ENCODE measurements around the gene FKBP7. TPM values are rescaled to one million over a fixed set of nuclear protein-coding genes. Genes with fewer than 3 reads are reported as not detected.

FKBP7 gene
- 4.5 and 4.8 TPM in 2 replicates for total RNA-seq (2021)
- long read RNA-seq, partial matches to known transcripts: 0 of 14 reads
- long read RNA-seq, other reads (novel, unspliced or antisense): 4 of 14 reads

- Mint-ChIP-seq H3K4me3 (peak within 1 kb of the TSS; percentile 91 to 97), H3K9me3 (no peaks in the 10 kb centered on the region; a peak in 1 of 5 replicates), H3K27ac (peak within 1 kb of the TSS; percentile 86 to 98 (median 97)), H3K36me3 (ENCODE audit: insufficient read depth in 1 of 3, low read depth in 3 of 3) (no peaks in the 10 kb centered on the region), H3K4me1 (peaks cover 20 to 27% of the 10 kb centered on the region in 2 experiments), H3K27me3 (ENCODE audit: low read depth) (no peaks in the 10 kb centered on the region; the same call in 1 of the 2 replicates)
- Histone ChIP-seq H3T11ph (ENCODE audit: low read length) (no peak within 1 kb of the TSS), H3K14ac (ENCODE audit: insufficient read depth, low read length) (peak within 1 kb of the TSS; percentile 82; the same call in 1 of the 2 replicates), H3K23ac (ENCODE audit: insufficient read length, low read depth, low read length) (no peak within 1 kb of the TSS), H4K20me1 (ENCODE audit: control insufficient read depth, insufficient read depth, insufficient read length) (no peaks in the 10 kb centered on the region), H3K27me3 (ENCODE audit: insufficient read depth, low read length) (no peaks in the 10 kb centered on the region), H3K4ac (ENCODE audit: low read depth, low read length) (no peak within 1 kb of the TSS), H3K27ac (ENCODE audit: insufficient read length, low read depth, low read length) (no peak within 1 kb of the TSS), H2BK15ac (ENCODE audit: low read depth, low read length) (no peak within 1 kb of the TSS), H3K23me2 (ENCODE audit: insufficient read length, low read depth, low read length, poor library complexity, severe bottlenecking) (peaks cover 11% of the 10 kb centered on the region), H3K4me1 (ENCODE audit: insufficient read depth, low read length) (peaks cover 3% of the 10 kb centered on the region; the same call in 1 of the 2 replicates), H3K79me2 (ENCODE audit: insufficient read depth, low read length) (peaks cover 3% of the 10 kb centered on the region; the same call in 1 of the 2 replicates), H4K8ac (replicated peaks; ENCODE audit: insufficient read length, low read depth, low read length) (no peak within 1 kb of the TSS), H3K79me1 (ENCODE audit: insufficient read depth, low read depth, low read length, poor library complexity, severe bottlenecking) (peaks cover under 1% of the 10 kb centered on the region), H2BK120ac (ENCODE audit: low read depth, low read length, poor library complexity, severe bottlenecking) (no peak within 1 kb of the TSS), H2BK5ac (ENCODE audit: insufficient read length, low read length) (no peak within 1 kb of the TSS), H3K9me3 (ENCODE audit: control insufficient read depth, low read depth, low read length) (no peaks in the 10 kb centered on the region), H3K18ac (ENCODE audit: insufficient read length, low read depth, low read length) (peak within 1 kb of the TSS; percentile 83), H2BK12ac (ENCODE audit: insufficient read length, low read depth, low read length) (no peak within 1 kb of the TSS), H4K5ac (ENCODE audit: insufficient read length, low read depth, low read length) (peak within 1 kb of the TSS; percentile 12), H2BK20ac (ENCODE audit: low read depth, low read length, poor library complexity, severe bottlenecking) (no peak within 1 kb of the TSS), H3K9ac (ENCODE audit: extremely low read depth, insufficient read length, low read length) (peak within 1 kb of the TSS; percentile 87), H2AK5ac (ENCODE audit: insufficient read length, low read length) (no peak within 1 kb of the TSS), H3K4me2 (ENCODE audit: insufficient read depth, insufficient read length, low read length) (peak within 1 kb of the TSS; percentile 98), H3K56ac (ENCODE audit: insufficient read length, low read depth, low read length) (no peak within 1 kb of the TSS), H2AFZ (ENCODE audit: low read length) (peak within 1 kb of the TSS; percentile 96), H4K91ac (ENCODE audit: insufficient read length, low read depth, low read length) (no peak within 1 kb of the TSS)
- peak; percentile 85 for DNase-seq
- WGBS (ENCODE audit: extremely low coverage, insufficient read length, low lambda C conversion rate): no CpG with 5 or more reads among the region's 56 CpGs
- TF ChIP-seq CTCF (conservative IDR thresholded peaks at IDR 0.05): peak; percentile 74
These were observed at the start of gene FKBP7 for GRCh38 chr2:178478439-178479274. TSS of gene FKBP7 (minus strand) at chr2:178478600. CDS start at chr2:178478499, 101 bp downstream.
